Osteoblast (primary cell): ENCODE measurements around the gene INVS. TPM values are rescaled to one million over a fixed set of nuclear protein-coding genes. Genes with fewer than 3 reads are reported as not detected.

Experiments
- DNase-seq: peaks from one replicate; pipeline ENCODE4 v3.0.0; 2011; ENCODE audit warnings: low spot score, mixed read lengths; ENCODE audit not compliant: insufficient read length; ENCODE audit errors: missing footprints
- H2AFZ ChIP-seq: 2 replicates; pipeline ENCODE4 v1.6.0; 2011; ENCODE audit warnings: mild to moderate bottlenecking, low read length
- H3K27ac ChIP-seq: 2 replicates; pipeline ENCODE4 v1.5.1; 2011; ENCODE audit warnings: mild to moderate bottlenecking, low read depth, low read length, moderate library complexity
- H3K27me3 ChIP-seq: 2 replicates; pipeline ENCODE4 v1.6.0; 2012; ENCODE audit warnings: mild to moderate bottlenecking, control low read depth, inconsistent platforms, low read length, moderate library complexity; ENCODE audit not compliant: insufficient read depth
- H3K36me3 ChIP-seq: 2 replicates; pipeline ENCODE4 v1.5.1; 2011; ENCODE audit warnings: mild to moderate bottlenecking, low read length, control low read depth, moderate library complexity; ENCODE audit not compliant: insufficient read depth
- H3K4me1 ChIP-seq: 2 replicates; pipeline ENCODE4 v1.5.1; 2011; ENCODE audit warnings: mild to moderate bottlenecking, low read length, control low read depth, moderate library complexity; ENCODE audit not compliant: insufficient read depth
- H3K4me2 ChIP-seq: 2 replicates; pipeline ENCODE4 v1.6.0; 2011; ENCODE audit warnings: mild to moderate bottlenecking, low read length; ENCODE audit not compliant: insufficient read depth
- H3K4me3 ChIP-seq: fragments of 200-600 bp; sonication (generic); 3 replicates; pipeline ENCODE4 v1.5.1; 2012; ENCODE audit warnings: mild to moderate bottlenecking, low read length, inconsistent platforms; ENCODE audit not compliant: insufficient read depth
- H3K79me2 ChIP-seq: 2 replicates; pipeline ENCODE4 v1.6.0; 2012; ENCODE audit warnings: mild to moderate bottlenecking, low read length, control low read depth, inconsistent platforms; ENCODE audit not compliant: insufficient read depth
- H3K9me3 ChIP-seq: 2 replicates; pipeline ENCODE4 v1.5.1; 2011; ENCODE audit warnings: low read depth, low read length, control low read depth
- H4K20me1 ChIP-seq: 2 replicates; pipeline ENCODE4 v1.6.0; 2012; ENCODE audit warnings: mild to moderate bottlenecking, low read length, control low read depth; ENCODE audit not compliant: insufficient read depth
- total RNA-seq: library from RNA; depleted of rRNA; stranded (reverse); fragments of >200 nt; gene quantifications from 2 replicates; pipeline ENCODE4 v1.2.3, GENCODE V29; 2012
- TF ChIP-seq, protein P1 (sequence below): IDR thresholded peaks from 2 replicates; pipeline ENCODE4 v1.5.1; 2011; ENCODE audit warnings: mild to moderate bottlenecking, low read depth, low read length, moderate library complexity; ENCODE audit errors: extremely low read depth

The INVS gene
- total RNA-seq, 1 donor = 27.1 TPM

DNA sequence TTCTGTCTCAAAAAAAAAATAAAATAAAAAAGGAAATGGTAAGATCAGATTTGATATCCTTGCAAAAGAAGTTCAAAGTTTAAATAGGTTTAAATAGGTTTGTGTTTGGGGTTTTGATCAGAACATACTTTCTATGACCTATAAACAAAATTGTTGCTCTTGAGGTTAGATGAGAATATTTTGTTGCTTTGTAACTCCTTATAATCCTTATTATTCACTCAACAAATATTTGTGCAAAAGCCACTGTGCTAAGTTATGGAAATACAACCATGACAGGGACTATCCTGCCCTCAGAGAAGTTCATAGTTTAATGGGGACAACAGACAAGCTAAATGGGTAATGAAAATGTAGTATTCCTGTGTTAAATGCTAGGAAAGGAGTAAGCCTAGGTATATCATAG is 71.5 kb downstream of the INVS start:
- no peak for DNase-seq
- no peak overlapping the region for H3K27ac ChIP-seq
- TF ChIP-seq, protein P1, sequence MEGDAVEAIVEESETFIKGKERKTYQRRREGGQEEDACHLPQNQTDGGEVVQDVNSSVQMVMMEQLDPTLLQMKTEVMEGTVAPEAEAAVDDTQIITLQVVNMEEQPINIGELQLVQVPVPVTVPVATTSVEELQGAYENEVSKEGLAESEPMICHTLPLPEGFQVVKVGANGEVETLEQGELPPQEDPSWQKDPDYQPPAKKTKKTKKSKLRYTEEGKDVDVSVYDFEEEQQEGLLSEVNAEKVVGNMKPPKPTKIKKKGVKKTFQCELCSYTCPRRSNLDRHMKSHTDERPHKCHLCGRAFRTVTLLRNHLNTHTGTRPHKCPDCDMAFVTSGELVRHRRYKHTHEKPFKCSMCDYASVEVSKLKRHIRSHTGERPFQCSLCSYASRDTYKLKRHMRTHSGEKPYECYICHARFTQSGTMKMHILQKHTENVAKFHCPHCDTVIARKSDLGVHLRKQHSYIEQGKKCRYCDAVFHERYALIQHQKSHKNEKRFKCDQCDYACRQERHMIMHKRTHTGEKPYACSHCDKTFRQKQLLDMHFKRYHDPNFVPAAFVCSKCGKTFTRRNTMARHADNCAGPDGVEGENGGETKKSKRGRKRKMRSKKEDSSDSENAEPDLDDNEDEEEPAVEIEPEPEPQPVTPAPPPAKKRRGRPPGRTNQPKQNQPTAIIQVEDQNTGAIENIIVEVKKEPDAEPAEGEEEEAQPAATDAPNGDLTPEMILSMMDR = no peak

DNA sequence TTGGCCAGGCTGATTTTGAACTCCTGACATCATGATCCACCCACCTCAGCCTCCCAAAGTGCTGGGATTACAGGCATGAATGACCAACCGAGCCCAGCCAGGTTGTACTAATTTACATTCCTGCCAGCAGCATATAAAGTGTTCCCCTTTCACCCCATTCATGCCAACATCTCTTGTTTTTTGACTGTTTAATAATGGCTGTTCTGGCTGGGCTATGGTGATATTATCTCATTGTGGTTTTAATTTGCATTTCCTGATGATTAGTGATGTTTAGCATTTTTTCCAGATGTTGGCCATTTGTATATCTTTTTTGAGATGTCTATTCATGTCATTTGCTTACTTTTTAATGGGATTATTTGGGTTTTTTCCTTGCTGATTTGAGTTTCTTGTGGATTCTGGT is 87.3 kb downstream of the INVS start:
- Histone ChIP-seq H3K9me3 (no peaks in the 10 kb centered on the region), H3K79me2 (no peaks in the 10 kb centered on the region), H3K27me3 (no peaks in the 10 kb centered on the region), H2AFZ (no peak overlapping the region), H3K4me3 (no peak overlapping the region), H3K4me1 (no peaks in the 10 kb centered on the region), H3K36me3 (no peaks in the 10 kb centered on the region), H4K20me1 (no peaks in the 10 kb centered on the region), H3K4me2 (no peak overlapping the region), H3K27ac (no peak overlapping the region)
- TF ChIP-seq, protein P1 = no peak
- no peak for DNase-seq

More for the DNA sequence above, 71.5 kb downstream of the INVS start:
- H3K36me3 ChIP-seq = no peaks in the 10 kb centered on the region
- H4K20me1 ChIP-seq = peaks cover 7% of the 10 kb centered on the region
- no peak overlapping the region for H3K4me2 ChIP-seq
- H3K4me1 ChIP-seq = no peaks in the 10 kb centered on the region
- H2AFZ ChIP-seq = no peak overlapping the region
- H3K27me3 ChIP-seq = no peaks in the 10 kb centered on the region
- no peak overlapping the region for H3K4me3 ChIP-seq
- no peaks in the 10 kb centered on the region for H3K79me2 ChIP-seq
- H3K9me3 ChIP-seq = no peaks in the 10 kb centered on the region

DNA sequence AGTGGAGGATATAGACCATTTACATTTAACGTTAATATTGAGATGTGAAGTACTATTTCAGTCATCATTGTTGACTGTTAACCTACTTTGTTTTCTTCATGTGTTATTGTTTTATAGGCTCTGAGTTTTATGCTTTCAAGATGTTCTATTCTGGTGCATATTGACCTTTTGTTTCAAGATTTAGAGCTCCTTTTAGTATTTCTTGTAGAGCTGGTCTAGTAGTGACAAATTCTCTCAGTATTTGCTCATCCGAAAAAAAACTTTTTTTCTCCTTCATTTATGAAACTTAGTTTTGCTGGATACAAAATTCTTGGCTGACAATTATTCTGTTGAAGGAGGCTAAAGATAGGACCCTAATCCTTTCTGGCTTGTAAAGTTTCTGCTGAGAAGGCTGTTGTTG is 91.3 kb downstream of the INVS start:
- H4K20me1 ChIP-seq = no peaks in the 10 kb centered on the region
- H3K4me1 ChIP-seq = no peaks in the 10 kb centered on the region
- no peaks in the 10 kb centered on the region for H3K27me3 ChIP-seq
- H3K4me3 ChIP-seq = no peak overlapping the region
- DNase-seq = no peak
- no peaks in the 10 kb centered on the region for H3K36me3 ChIP-seq
- no peak overlapping the region for H2AFZ ChIP-seq
- TF ChIP-seq, protein P1 = no peak
- no peaks in the 10 kb centered on the region for H3K9me3 ChIP-seq
- H3K27ac ChIP-seq = no peak overlapping the region
- peaks cover 3% of the 10 kb centered on the region for H3K79me2 ChIP-seq
- no peak overlapping the region for H3K4me2 ChIP-seq

DNA sequence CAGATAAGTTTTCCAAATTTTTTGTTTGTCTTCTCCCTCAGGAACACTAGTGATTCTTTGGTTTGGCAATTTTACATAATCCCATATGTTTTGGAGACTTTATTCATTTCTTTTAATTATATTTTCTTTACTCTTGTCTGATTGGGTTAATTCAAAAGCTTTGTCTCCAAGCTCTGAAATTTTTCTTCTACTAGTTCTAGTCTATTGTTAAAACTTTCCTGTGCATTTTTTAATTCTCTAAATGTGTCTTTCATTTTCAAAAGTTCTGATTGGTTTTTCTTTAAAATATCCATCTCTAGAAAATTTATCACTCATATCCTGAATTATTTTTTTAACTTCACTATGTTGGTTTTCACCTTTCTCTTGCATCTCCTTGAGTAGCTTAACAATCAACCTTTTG is 92.2 kb downstream of the INVS start:
- H3K27ac ChIP-seq = no peak overlapping the region
- DNase-seq = no peak
- H4K20me1 ChIP-seq = no peaks in the 10 kb centered on the region
- no peak overlapping the region for H3K4me3 ChIP-seq
- H3K27me3 ChIP-seq = no peaks in the 10 kb centered on the region
- H3K4me1 ChIP-seq = no peaks in the 10 kb centered on the region
- TF ChIP-seq, protein P1 = no peak
- no peaks in the 10 kb centered on the region for H3K9me3 ChIP-seq
- no peaks in the 10 kb centered on the region for H3K36me3 ChIP-seq
- H3K4me2 ChIP-seq = no peak overlapping the region
- no peak overlapping the region for H2AFZ ChIP-seq
- peaks cover 3% of the 10 kb centered on the region for H3K79me2 ChIP-seq
